AG09319 (cell line): ENCODE measurements around the gene PPP1R15B.

Source experiments
- DNase-seq: peaks from one replicate; pipeline ENCODE4 v3.0.0-alpha.2; 2010; ENCODE audit warnings: low read depth; ENCODE audit errors: extremely low read depth
- TF ChIP-seq, protein P1 (sequence below): IDR thresholded peaks from 2 replicates; pipeline ENCODE4 v1.5.1; 2011; ENCODE audit warnings: low read depth, mild to moderate bottlenecking, inconsistent platforms, low read length, moderate library complexity

PPP1R15B gene

GRCh38 chr1:204409836-204410687, 1.6 kb downstream of the PPP1R15B start:
- TF ChIP-seq, protein P1, sequence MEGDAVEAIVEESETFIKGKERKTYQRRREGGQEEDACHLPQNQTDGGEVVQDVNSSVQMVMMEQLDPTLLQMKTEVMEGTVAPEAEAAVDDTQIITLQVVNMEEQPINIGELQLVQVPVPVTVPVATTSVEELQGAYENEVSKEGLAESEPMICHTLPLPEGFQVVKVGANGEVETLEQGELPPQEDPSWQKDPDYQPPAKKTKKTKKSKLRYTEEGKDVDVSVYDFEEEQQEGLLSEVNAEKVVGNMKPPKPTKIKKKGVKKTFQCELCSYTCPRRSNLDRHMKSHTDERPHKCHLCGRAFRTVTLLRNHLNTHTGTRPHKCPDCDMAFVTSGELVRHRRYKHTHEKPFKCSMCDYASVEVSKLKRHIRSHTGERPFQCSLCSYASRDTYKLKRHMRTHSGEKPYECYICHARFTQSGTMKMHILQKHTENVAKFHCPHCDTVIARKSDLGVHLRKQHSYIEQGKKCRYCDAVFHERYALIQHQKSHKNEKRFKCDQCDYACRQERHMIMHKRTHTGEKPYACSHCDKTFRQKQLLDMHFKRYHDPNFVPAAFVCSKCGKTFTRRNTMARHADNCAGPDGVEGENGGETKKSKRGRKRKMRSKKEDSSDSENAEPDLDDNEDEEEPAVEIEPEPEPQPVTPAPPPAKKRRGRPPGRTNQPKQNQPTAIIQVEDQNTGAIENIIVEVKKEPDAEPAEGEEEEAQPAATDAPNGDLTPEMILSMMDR = no peak
- no peak for DNase-seq

- no peak for DNase-seq
- TF ChIP-seq, protein P1 = no peak
Measured at GRCh38 chr1:204409123-204409522, 2.5 kb downstream of the PPP1R15B start.

- TF ChIP-seq, protein P1 = no peak
- no peak for DNase-seq
Measured at GRCh38 chr1:204408602-204409001, 3.0 kb downstream of the PPP1R15B start.

DNA sequence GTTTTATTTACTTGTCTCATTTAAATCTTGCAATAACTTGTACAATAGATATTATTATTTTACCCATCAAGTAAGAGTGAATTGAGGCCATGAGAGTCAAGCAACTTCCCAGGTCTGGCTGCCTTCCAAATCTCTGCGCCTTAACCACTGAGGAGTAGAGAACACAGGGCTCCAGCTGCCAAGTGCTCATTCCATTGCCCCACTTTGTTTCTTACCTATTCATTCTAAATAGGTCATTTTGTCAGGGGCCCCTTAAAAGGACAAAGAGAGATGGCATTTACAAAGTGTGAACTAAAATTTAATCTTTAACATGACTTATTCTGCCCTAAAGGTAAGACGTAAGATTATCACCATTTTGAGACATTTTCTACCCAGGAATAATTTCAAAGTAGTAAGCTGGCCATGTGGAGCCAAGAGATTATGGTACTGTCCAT, 3.5 kb downstream of the PPP1R15B start:
- TF ChIP-seq, protein P1 = no peak
- no peak for DNase-seq

DNA sequence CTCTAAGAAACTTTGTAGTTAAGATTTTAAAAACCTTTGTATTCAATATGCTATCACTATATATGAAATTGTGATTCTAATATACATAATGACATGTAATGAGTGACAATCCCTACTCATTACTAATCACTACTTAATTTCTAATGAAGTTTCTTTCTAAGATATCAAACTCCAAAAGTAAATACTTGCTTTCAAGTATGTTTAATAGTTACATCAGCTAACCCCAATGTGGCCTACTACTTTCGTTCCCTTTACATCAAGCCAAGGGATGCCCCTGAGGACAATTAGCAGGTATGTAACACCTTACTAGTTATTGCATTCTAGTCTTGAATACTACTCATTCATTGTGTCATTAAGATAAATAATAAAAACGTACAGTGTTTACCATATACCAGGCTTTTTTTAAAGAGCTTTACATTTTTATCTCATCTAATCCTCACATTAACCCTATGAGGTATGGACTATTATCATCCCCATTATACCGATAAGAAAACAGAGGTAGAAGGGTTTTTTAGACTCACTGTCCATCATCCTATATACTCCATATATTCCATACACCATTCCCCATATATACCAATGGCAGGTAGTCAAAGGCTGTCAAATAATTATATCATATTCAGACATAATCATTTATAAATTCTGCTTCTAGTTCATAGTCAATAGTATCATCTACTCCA, 4.2 kb downstream of the PPP1R15B start:
- TF ChIP-seq, protein P1 = no peak
- DNase-seq = no peak

- no peak for DNase-seq
- TF ChIP-seq, protein P1 = no peak
Measured at GRCh38 chr1:204406621-204407020, 5.0 kb downstream of the PPP1R15B start.

DNA sequence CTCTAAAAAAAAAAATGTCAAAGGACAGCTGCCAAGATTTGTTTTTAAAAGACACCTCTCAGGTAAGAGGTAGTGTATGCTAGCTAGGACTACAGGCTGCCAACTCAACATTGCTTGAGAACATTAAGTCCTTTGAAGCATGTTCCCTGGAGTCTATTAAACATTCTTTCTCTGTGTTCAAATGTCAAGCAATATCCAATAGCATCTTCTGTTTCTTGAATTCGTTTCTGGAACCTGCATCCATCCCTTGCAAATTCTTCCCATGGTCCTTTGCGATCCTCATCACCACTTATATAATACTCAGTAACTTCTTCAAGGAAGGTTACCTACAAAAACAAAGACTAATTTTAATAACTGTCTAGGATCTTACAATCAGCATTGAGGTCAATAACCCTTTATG, 5.6 kb downstream of the PPP1R15B start:
- DNase-seq = no peak
- TF ChIP-seq, protein P1 = no peak
